K562 (cell line): ENCODE data around the gene USP38.

Source experiments
- FOXA1 ChIP-seq: fragments of 450-650 bp; IDR thresholded peaks from 2 replicates; pipeline ENCODE4 v1.6.1; 2016; ENCODE audit warnings: mild to moderate bottlenecking, borderline replicate concordance
- NCOA1 ChIP-seq: fragments of 450-650 bp; IDR thresholded peaks from 2 replicates; pipeline ENCODE4 v1.6.1; 2016; ENCODE audit warnings: low read depth
- NFYB ChIP-seq: IDR thresholded peaks from 2 replicates; pipeline ENCODE4 v1.6.1; 2011; ENCODE audit warnings: mild to moderate bottlenecking, moderate library complexity; ENCODE audit not compliant: insufficient read length; ENCODE audit errors: extremely low read depth
- PHF20 ChIP-seq: fragments of 450-650 bp; IDR thresholded peaks from 2 replicates; pipeline ENCODE4 v1.6.1; 2018; ENCODE audit not compliant: partially characterized antibody
- POLR2A ChIP-seq: fragments of 450-650 bp; conservative IDR thresholded peaks from 2 replicates; pipeline ENCODE4 v1.6.1; 2016
- POLR2AphosphoS5 ChIP-seq: IDR thresholded peaks from 2 replicates; pipeline ENCODE4 v1.6.1; 2011; ENCODE audit warnings: mild to moderate bottlenecking, low read depth, low read length, moderate library complexity; ENCODE audit not compliant: control insufficient read depth, insufficient read depth
- TCF7 ChIP-seq: sonication (generic); IDR thresholded peaks from 2 replicates; pipeline ENCODE4 v1.6.1; 2016; ENCODE audit warnings: antibody characterized with exemption, borderline replicate concordance
- TRIM28 ChIP-seq: fragments of 450-650 bp; IDR thresholded peaks from 2 replicates; pipeline ENCODE4 v1.6.1; 2017
- ZNF184 ChIP-seq: sonication (generic); formaldehyde crosslinking; IDR thresholded peaks from 2 replicates; pipeline ENCODE4 v1.5.0; 2020; ENCODE audit warnings: missing genetic modification reagents
- ZNF384 ChIP-seq: IDR thresholded peaks from 2 replicates; pipeline ENCODE4 v1.6.1; 2012; ENCODE audit warnings: low read depth, low read length, improper control_type of control experiment
- TF ChIP-seq, protein P1 (sequence below): IDR thresholded peaks from 3 replicates; pipeline ENCODE4 v1.6.1; 2011; ENCODE audit warnings: borderline replicate concordance, mild to moderate bottlenecking, moderate library complexity; ENCODE audit not compliant: insufficient read length; ENCODE audit errors: extremely low read depth
- TF ChIP-seq, protein P2 (sequence below): fragments of 250-450 bp; sonication (Bioruptor Pico); IDR thresholded peaks from 2 replicates; pipeline ENCODE4 v1.4.0; 2020; ENCODE audit warnings: borderline replicate concordance

- no peak for TF ChIP-seq ZNF184 (CRISPR knock-in tag)
- TF ChIP-seq, protein P1, sequence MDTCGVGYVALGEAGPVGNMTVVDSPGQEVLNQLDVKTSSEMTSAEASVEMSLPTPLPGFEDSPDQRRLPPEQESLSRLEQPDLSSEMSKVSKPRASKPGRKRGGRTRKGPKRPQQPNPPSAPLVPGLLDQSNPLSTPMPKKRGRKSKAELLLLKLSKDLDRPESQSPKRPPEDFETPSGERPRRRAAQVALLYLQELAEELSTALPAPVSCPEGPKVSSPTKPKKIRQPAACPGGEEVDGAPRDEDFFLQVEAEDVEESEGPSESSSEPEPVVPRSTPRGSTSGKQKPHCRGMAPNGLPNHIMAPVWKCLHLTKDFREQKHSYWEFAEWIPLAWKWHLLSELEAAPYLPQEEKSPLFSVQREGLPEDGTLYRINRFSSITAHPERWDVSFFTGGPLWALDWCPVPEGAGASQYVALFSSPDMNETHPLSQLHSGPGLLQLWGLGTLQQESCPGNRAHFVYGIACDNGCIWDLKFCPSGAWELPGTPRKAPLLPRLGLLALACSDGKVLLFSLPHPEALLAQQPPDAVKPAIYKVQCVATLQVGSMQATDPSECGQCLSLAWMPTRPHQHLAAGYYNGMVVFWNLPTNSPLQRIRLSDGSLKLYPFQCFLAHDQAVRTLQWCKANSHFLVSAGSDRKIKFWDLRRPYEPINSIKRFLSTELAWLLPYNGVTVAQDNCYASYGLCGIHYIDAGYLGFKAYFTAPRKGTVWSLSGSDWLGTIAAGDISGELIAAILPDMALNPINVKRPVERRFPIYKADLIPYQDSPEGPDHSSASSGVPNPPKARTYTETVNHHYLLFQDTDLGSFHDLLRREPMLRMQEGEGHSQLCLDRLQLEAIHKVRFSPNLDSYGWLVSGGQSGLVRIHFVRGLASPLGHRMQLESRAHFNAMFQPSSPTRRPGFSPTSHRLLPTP = no peak
- TF ChIP-seq POLR2AphosphoS5 = no peak
- TF ChIP-seq ZNF384 = no peak
- no peak for TF ChIP-seq NFYB
- TF ChIP-seq TRIM28 = no peak
- no peak for TF ChIP-seq POLR2A
- no peak for TF ChIP-seq FOXA1
- TF ChIP-seq, protein P2, sequence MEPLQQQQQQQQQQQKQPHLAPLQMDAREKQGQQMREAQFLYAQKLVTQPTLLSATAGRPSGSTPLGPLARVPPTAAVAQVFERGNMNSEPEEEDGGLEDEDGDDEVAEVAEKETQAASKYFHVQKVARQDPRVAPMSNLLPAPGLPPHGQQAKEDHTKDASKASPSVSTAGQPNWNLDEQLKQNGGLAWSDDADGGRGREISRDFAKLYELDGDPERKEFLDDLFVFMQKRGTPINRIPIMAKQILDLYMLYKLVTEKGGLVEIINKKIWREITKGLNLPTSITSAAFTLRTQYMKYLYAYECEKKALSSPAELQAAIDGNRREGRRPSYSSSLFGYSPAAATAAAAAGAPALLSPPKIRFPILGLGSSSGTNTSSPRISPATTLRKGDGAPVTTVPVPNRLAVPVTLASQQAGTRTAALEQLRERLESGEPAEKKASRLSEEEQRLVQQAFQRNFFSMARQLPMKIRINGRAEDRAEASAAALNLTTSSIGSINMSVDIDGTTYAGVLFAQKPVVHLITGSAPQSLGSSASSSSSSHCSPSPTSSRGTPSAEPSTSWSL (CRISPR knock-in tag) = no peak
- no peak for TF ChIP-seq PHF20
- no peak for TF ChIP-seq TCF7
- no peak for TF ChIP-seq NCOA1
Measured at GRCh38 chr4:143215873-143216272, 31.2 kb downstream of the USP38 start.
